Uterus (tissue), 4 donors: Measurements from ENCODE around the gene SGK1. TPM values are rescaled to one million over a fixed set of nuclear protein-coding genes. Genes with fewer than 3 reads are reported as not detected.
A peak's percentile ranks its signal among the peaks of the same experiment; 100 is the strongest.

Experiments used
- DNase-seq, 2 donors: peaks; one replicate each; pipeline ENCODE4 v3.0.0-alpha.2; 2019 to 2020
- H3K27ac ChIP-seq, 2 donors: fragments of 200-600 bp; sonication (generic); 1 replicate in 1 of 2; 2 replicates in 1 of 2; pipeline ENCODE4 v1.5.1; 2016 to 2018
- H3K27me3 ChIP-seq, 2 donors: fragments of 200-600 bp; sonication (generic); one replicate each; pipeline ENCODE4 v1.5.1; 2018 to 2019; ENCODE audit warnings: control low read depth in 1 of 2
- H3K36me3 ChIP-seq, 2 donors: fragments of 200-600 bp; sonication (generic); one replicate each; pipeline ENCODE4 v1.5.1; 2019; ENCODE audit warnings: control low read depth in 1 of 2
- H3K4me1 ChIP-seq, 2 donors: fragments of 200-600 bp; sonication (generic); one replicate each; pipeline ENCODE4 v1.5.1; 2018 to 2019; ENCODE audit warnings: control low read depth in 1 of 2
- H3K4me3 ChIP-seq, 2 donors: fragments of 200-600 bp; sonication (generic); 1 replicate in 1 of 2; 2 replicates in 1 of 2; pipeline ENCODE4 v1.5.1; 2018 to 2019; ENCODE audit warnings: mild to moderate bottlenecking in 1 of 2
- H3K9me3 ChIP-seq, 2 donors: fragments of 200-600 bp; sonication (generic); one replicate each; pipeline ENCODE4 v1.5.1; 2019; ENCODE audit warnings: control low read depth in 1 of 2
- CTCF ChIP-seq, 4 experiments: fragments of 200-600 bp in 2 of 4; fragments of 450-650 bp in 2 of 4; sonication (generic) in 2 of 4; IDR thresholded peaks; one replicate each; pipeline ENCODE4 v1.5.1; 2016 to 2019; ENCODE audit warnings: antibody characterized with exemption in 4 of 4, mild to moderate bottlenecking in 2 of 4, moderate library complexity in 1 of 4
- POLR2A ChIP-seq, 2 donors: fragments of 450-650 bp; IDR thresholded peaks; one replicate each; pipeline ENCODE4 v1.6.1; 2016; ENCODE audit warnings: antibody characterized with exemption in 2 of 2, mild to moderate bottlenecking in 1 of 2, moderate library complexity in 1 of 2
- intact Hi-C: fragments of 100-400 bp; cut with DNase I; formaldehyde crosslinking; loops from one replicate; pipeline ENCODE4 v1.15.1; 2023; ENCODE audit warnings: low total_unique reads
- total RNA-seq, 4 donors: library from RNA; depleted of rRNA in 3 of 4; stranded (reverse); fragments of >200 nt in 3 of 4; gene quantifications; one replicate each; pipeline versions ENCODE4 v1.1.0 to v1.2.4, GENCODE V29; 2014 to 2023
- donor health status: DM: yes; HTN: yes; CAD: no.

SGK1 gene
- total RNA-seq, 4 donors from 2014 or later: 47.1 to 75.0 (median 59.8) TPM

- Histone ChIP-seq H3K27ac (peak overlapping the region in 1 of 2 donors; percentile 39), H3K36me3 (no peaks in the 10 kb centered on the region), H3K27me3 (no peaks in the 10 kb centered on the region), H3K9me3 (no peaks in the 10 kb centered on the region), H3K4me3 (peak overlapping the region in 1 of 2 donors; percentile 19), H3K4me1 (peaks cover 0 to 7% of the 10 kb centered on the region in 2 donors)
- TF ChIP-seq POLR2A (IDR thresholded peaks at IDR 0.05) (no peak), CTCF (IDR thresholded peaks at IDR 0.05) (no peak)
- no peak for DNase-seq
- intact Hi-C loops: loop anchor here (10.0 kb wide), 3 partner anchors 463 to 773 kb away; no protein-coding TSS in a partner anchor
These were observed 146.4 kb downstream of the SGK1 start for GRCh38 chr6:134171517-134171916.

GRCh38 chr6:134170844-134171243 lies 147.1 kb downstream of the SGK1 start:
- TF ChIP-seq CTCF (IDR thresholded peaks at IDR 0.05) (no peak), POLR2A (IDR thresholded peaks at IDR 0.05) (no peak)
- no peaks in the 10 kb centered on the region for H3K36me3 ChIP-seq
- H3K27ac ChIP-seq: peak overlapping the region; percentile 33 to 39
- intact Hi-C loops: loop anchor here (10.0 kb wide), 3 partner anchors 464 to 774 kb away; no protein-coding TSS in a partner anchor
- H3K9me3 ChIP-seq: no peaks in the 10 kb centered on the region
- no peaks in the 10 kb centered on the region for H3K27me3 ChIP-seq
- no peak for DNase-seq
- H3K4me3 ChIP-seq: peak overlapping the region in 1 of 2 donors; percentile 19
- no peaks in the 10 kb centered on the region for H3K4me1 ChIP-seq

GRCh38 chr6:134169871-134170486 lies 147.9 kb downstream of the SGK1 start:
- Histone ChIP-seq H3K27me3 (no peaks in the 10 kb centered on the region), H3K36me3 (no peaks in the 10 kb centered on the region), H3K27ac (peak overlapping the region; percentile 33 to 39), H3K4me1 (no peaks in the 10 kb centered on the region), H3K4me3 (peak overlapping the region in 1 of 2 donors; percentile 19), H3K9me3 (no peaks in the 10 kb centered on the region)
- no peak for DNase-seq
- intact Hi-C loops: loop anchor here (10.0 kb wide), 3 partner anchors 465 to 775 kb away; no protein-coding TSS in a partner anchor
- TF ChIP-seq CTCF (IDR thresholded peaks at IDR 0.05) (no peak), POLR2A (IDR thresholded peaks at IDR 0.05) (no peak)

- H3K27me3 ChIP-seq: no peaks in the 10 kb centered on the region
- no peaks in the 10 kb centered on the region for H3K36me3 ChIP-seq
- no peak for DNase-seq
- H3K9me3 ChIP-seq: no peaks in the 10 kb centered on the region
- TF ChIP-seq CTCF (IDR thresholded peaks at IDR 0.05) (no peak), POLR2A (IDR thresholded peaks at IDR 0.05) (no peak)
- H3K4me1 ChIP-seq: no peaks in the 10 kb centered on the region
- H3K27ac ChIP-seq: no peak overlapping the region
- no peak overlapping the region for H3K4me3 ChIP-seq
- intact Hi-C loops: no loop called here
These were observed 149.2 kb downstream of the SGK1 start for GRCh38 chr6:134168590-134169208.
